ENCODE measurements around the gene MRNIP. TPM values are rescaled to one million over a fixed set of nuclear protein-coding genes. Genes with fewer than 3 reads are reported as not detected.
"Not testable (repeated sequence)": the region's sequence is repeated elsewhere in the genome, so short reads cannot be mapped to it uniquely, and the experiment has no call there.

The MRNIP gene
- total and polyA plus RNA-seq, 2 of the 4 experiments (the other 2 are of a cell fraction), result 6.6 to 24.7 TPM

- intact Hi-C loops (cut with micrococcal nuclease); H2BK5ac ChIP-seq (ENCODE audit: low read depth, low read length, poor library complexity, severe bottlenecking); H3K27ac ChIP-seq (ENCODE audit: insufficient read depth, low read length); H4K8ac ChIP-seq (ENCODE audit: low read depth in 2 of 2, low read length in 2 of 2); H3K9ac ChIP-seq (ENCODE audit: low read depth, low read length); H3K4ac ChIP-seq (ENCODE audit: low read depth, low read length); H3K23ac ChIP-seq (ENCODE audit: low read depth, low read length); H4K20me1 ChIP-seq (ENCODE audit: insufficient read depth, low read length); H2AK5ac ChIP-seq (ENCODE audit: low read depth, low read length); H3K18ac ChIP-seq (ENCODE audit: low read depth, low read length); H3K36me3 ChIP-seq (ENCODE audit: control insufficient read depth, insufficient read depth, low read length); H4K91ac ChIP-seq (ENCODE audit: insufficient read depth, low read depth, low read length); H4K5ac ChIP-seq (ENCODE audit: low read depth, low read length); H3K9me3 ChIP-seq (ENCODE audit: control insufficient read depth, insufficient read depth, low read length); dilution Hi-C loops (cut with HindIII; ENCODE audit: low sequenced_read_pairs, unreplicated experiment); H3K14ac ChIP-seq (replicated peaks; ENCODE audit: low read depth, low read length); in situ Hi-C loops (cut with MboI; ENCODE audit: low sequenced_read_pairs); H2AK9ac ChIP-seq (replicated peaks; ENCODE audit: low read depth, low read length, poor library complexity); ATAC-seq (ENCODE audit: low read depth); H2BK15ac ChIP-seq (ENCODE audit: low read depth, low read length); H3K27me3 ChIP-seq (ENCODE audit: control insufficient read depth, insufficient read depth, low read length); H3K9me1 ChIP-seq (ENCODE audit: insufficient read depth, low read length); H3K4me1 ChIP-seq (ENCODE audit: control insufficient read depth, insufficient read depth, low read length); POLR2A ChIA-PET (ENCODE audit: unreplicated experiment); H3K4me3 ChIP-seq (ENCODE audit: insufficient read depth, low read depth, low read length); H3K4me2 ChIP-seq (ENCODE audit: low read depth, low read length); H2BK20ac ChIP-seq (ENCODE audit: low read depth, low read length); BruUV-seq (replicated peaks); H2AFZ ChIP-seq (replicated peaks; ENCODE audit: low read length, poor library complexity); DNase-seq; H3K56ac ChIP-seq (ENCODE audit: extremely low read depth, insufficient read depth, low read length); H3K79me1 ChIP-seq (ENCODE audit: low read depth in 1 of 2, low read length in 2 of 2); H2BK120ac ChIP-seq (ENCODE audit: low read depth, low read length); CTCF ChIA-PET: not testable (repeated sequence)
- 93% methylated on average over 5 of the region's 9 CpGs; no CpG with 5 or more reads in 1 of the 2 experiments for WGBS, 2 experiments (ENCODE audit: extremely low coverage in 2 of 2, insufficient read length in 1 of 2)
Observed at GRCh38 chr5:179789278-179789677, 69.3 kb downstream of the MRNIP start.

Data from IMR-90 (cell line).